ENCODE results near the gene ZPR1.
"Not testable (repeated sequence)": the region's sequence is repeated elsewhere in the genome, so short reads cannot be mapped to it uniquely, and the experiment has no call there.

Gene ZPR1

GRCh38 chr11:116825434-116825833 is 37.6 kb upstream of the ZPR1 start:
- no peak for DNase-seq (ENCODE audit: low read depth)

GRCh38 chr11:116823031-116823843 is 35.4 kb upstream of the ZPR1 start, which contains the start of gene APOA4:
TSS of gene APOA4 (minus strand) at chr11:116823304. CDS start at chr11:116823191, 113 bp downstream.
- no peak for DNase-seq (ENCODE audit: low read depth)

- no peak for DNase-seq (ENCODE audit: low read depth)
Observed at GRCh38 chr11:116822575-116822974, 34.8 kb upstream of the ZPR1 start.

- DNase-seq (ENCODE audit: low read depth), result no peak
Observed at GRCh38 chr11:116821050-116821918, 33.5 kb upstream of the ZPR1 start.

- no peak for DNase-seq (ENCODE audit: low read depth)
Observed at GRCh38 chr11:116819049-116819448, 31.2 kb upstream of the ZPR1 start.

GRCh38 chr11:116814502-116814901 is 26.7 kb upstream of the ZPR1 start:
- DNase-seq (ENCODE audit: low read depth), result no peak

- DNase-seq (ENCODE audit: low read depth), result no peak
Observed at GRCh38 chr11:116813781-116814471, 26.1 kb upstream of the ZPR1 start.

- no peak for DNase-seq (ENCODE audit: low read depth)
Observed at GRCh38 chr11:116813170-116813569, 25.3 kb upstream of the ZPR1 start.

GRCh38 chr11:116812109-116812508 is 24.3 kb upstream of the ZPR1 start:
- DNase-seq (ENCODE audit: low read depth), result no peak

GRCh38 chr11:116811194-116811593 is 23.4 kb upstream of the ZPR1 start:
- DNase-seq (ENCODE audit: low read depth), result no peak

GRCh38 chr11:116808262-116809175 is 20.7 kb upstream of the ZPR1 start:
- no peak for DNase-seq (ENCODE audit: low read depth)

- no peak for DNase-seq (ENCODE audit: low read depth)
Observed at GRCh38 chr11:116807601-116808261, 19.9 kb upstream of the ZPR1 start.

- DNase-seq (ENCODE audit: low read depth), result no peak
Observed at GRCh38 chr11:116804001-116804400, 16.2 kb upstream of the ZPR1 start.

GRCh38 chr11:116801662-116802061 is 13.8 kb upstream of the ZPR1 start:
- not testable (repeated sequence) for DNase-seq (ENCODE audit: low read depth)

GRCh38 chr11:116800610-116801009 is 12.8 kb upstream of the ZPR1 start:
- no peak for DNase-seq (ENCODE audit: low read depth)

GRCh38 chr11:116798368-116798767 is 10.5 kb upstream of the ZPR1 start:
- DNase-seq (ENCODE audit: low read depth), result no peak

- no peak for DNase-seq (ENCODE audit: low read depth)
Observed at GRCh38 chr11:116797816-116798215, 10.0 kb upstream of the ZPR1 start.

GRCh38 chr11:116796548-116796947 is 8.7 kb upstream of the ZPR1 start:
- no peak for DNase-seq (ENCODE audit: low read depth)

GRCh38 chr11:116794851-116795250 is 7.0 kb upstream of the ZPR1 start:
- DNase-seq (ENCODE audit: low read depth), result no peak

- DNase-seq (ENCODE audit: low read depth), result no peak
Observed at GRCh38 chr11:116793772-116794097, 5.9 kb upstream of the ZPR1 start.
